Endothelial cell of hepatic sinusoid (primary cell): Measurements from ENCODE around the gene TASP1.

ENCODE experiments used
- in situ Hi-C: cut with HindIII; loops from 2 replicates; pipeline ENCODE4 v1.10.0; 2017; ENCODE audit warnings: low sequenced_read_pairs

The TASP1 gene

DNA sequence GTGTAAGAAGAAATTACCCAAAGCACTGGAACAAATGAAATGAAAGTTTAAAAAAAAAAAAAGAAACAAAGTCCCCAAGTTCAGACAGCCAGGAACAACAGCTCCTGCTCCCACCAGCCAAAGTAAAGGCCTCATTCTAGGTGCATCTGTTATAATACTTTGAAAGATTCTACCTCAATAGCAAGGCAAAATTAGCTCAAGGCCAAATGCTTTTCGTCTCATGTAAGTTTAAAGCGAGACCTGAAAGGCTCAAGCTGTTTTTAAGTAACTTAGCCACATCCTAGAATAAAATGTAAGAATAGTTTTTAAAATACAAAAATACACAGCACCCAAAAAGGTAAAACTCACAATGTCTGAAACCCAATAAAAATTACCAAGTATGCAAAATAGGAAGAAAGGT, 64.7 kb downstream of the TASP1 start:
- in situ Hi-C loops: no loop called here

DNA sequence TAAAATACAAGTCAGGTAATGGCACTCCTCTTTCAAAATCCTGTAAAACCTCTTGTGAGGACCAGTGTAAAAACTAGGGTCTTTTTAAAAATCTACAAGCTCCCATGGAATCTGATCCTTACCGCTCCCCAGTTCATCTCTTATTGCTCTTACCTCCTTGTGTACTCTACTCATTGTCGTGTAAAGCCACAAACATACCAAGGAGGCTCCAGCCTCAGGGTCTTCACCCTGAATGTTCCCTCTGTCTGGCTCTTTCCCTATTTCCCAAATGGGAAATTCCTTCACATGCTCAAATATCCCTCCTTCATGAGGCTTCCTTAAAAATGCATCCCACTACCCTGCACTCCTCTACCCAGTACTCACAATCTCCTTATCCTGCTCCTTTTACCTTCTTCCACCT, 67.1 kb downstream of the TASP1 start:
- in situ Hi-C loops: no loop called here

DNA sequence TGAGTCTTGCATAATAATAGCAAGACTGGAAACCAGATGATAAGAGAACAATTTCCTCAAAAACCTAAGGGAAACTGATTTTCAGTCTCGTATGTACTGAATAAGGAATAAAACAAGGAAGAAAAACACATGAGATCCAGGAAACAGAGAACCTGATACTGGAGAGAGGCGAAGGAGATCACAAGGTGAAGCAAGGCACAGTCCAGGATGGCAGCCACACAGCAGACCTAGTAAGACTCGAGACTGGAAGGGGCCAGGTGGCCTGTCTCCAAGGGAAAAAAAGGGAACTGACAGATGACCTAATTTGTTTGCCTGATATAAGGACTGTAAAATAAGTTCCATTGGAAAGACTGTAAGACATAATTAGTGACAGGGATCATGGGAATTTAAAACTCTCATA, 71.1 kb downstream of the TASP1 start:
- in situ Hi-C loops: no loop called here

DNA sequence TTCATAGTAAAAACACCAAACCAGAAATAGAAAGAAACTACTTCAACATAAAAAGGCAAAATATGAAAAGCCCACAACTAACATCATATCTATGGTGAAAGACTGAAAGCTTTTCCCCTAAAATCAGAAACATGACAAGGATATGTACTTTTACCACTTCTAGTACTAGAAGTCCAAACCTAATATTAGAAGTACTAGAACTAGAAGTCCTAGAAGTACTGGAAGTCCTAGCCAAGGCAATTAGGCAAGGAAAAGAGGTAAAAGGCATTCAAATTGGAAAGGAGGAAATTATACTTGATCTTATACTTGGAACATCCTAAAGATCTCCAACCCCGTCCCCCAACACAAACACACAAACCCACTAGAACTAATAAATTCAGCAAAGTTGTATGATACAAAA, 74.9 kb downstream of the TASP1 start:
- in situ Hi-C loops: no loop called here

DNA sequence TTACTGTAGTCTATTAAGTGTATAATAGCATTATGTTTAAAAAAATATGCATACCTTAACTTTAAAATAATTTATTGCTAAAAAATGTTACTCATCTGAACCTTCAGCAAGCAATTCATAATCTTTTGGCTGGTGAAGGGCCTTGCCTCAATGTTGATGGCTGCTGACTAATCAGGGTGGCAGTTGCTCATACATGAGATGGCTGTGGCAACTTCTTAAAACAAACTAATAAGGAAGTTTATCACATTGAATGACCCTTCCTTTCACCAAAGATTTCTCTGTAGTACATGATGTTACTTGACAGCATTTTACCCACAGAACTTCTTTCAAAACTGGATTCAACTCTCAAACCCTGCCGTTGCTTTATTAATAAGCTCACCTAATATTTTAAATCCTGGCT, 84.0 kb downstream of the TASP1 start:
- in situ Hi-C loops: no loop called here

DNA sequence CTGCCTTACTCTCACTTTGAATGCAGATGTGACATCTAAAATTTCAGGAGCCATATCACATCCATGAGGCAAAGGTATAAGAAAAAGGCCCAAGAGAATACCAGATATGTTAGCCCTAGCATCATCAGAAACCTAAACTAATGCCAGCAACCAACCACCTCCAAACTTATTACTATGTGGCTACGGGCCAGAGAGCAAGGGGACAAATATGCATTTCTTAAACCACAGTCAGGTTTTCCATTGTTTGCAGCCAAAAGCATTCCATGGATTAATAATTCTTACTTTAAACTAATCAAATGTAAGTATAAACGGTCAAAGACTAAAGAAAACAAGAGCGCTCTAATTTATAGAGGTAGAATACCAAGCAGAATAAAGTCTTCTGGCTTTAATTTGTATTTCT, 84.7 kb downstream of the TASP1 start:
- in situ Hi-C loops: no loop called here

DNA sequence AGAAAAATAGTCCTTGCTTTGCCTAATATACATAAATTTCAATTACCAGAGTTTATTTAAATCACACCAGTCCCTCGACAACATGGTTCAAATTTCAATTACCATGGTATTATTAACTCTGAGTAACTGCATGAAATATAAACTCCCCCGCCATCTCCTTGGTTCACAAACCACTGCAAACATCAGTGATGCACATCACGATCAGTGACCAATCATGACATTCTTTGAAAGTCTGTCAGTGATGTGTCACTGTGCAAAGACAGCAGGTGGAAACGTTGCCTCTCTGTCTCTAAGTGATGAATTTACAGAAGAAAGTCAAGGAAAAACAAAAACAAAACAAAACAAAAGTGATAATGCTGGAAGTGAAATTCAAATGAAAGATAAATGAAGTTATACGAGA, 86.7 kb downstream of the TASP1 start:
- in situ Hi-C loops: no loop called here

DNA sequence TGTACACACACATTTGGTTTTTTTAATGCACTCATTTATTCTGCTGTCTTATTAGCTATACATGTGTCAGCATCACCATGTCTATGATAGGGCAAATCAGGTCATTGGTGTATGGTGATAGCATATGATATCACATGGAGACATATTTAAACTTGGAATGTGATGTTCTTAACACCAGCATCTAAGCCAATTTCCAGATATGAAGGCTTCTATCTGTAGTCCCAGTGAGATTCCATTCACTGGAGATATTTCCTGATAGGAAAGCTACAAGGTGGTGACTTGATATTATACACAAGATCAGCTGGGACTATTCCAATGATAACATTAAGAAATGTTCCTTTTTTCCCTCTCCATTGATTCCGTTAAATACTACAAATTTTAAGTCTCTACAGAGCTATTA, 89.3 kb downstream of the TASP1 start:
- in situ Hi-C loops: loop anchor here (5.0 kb wide), 1 partner anchor 92 kb away; no protein-coding TSS in a partner anchor

DNA sequence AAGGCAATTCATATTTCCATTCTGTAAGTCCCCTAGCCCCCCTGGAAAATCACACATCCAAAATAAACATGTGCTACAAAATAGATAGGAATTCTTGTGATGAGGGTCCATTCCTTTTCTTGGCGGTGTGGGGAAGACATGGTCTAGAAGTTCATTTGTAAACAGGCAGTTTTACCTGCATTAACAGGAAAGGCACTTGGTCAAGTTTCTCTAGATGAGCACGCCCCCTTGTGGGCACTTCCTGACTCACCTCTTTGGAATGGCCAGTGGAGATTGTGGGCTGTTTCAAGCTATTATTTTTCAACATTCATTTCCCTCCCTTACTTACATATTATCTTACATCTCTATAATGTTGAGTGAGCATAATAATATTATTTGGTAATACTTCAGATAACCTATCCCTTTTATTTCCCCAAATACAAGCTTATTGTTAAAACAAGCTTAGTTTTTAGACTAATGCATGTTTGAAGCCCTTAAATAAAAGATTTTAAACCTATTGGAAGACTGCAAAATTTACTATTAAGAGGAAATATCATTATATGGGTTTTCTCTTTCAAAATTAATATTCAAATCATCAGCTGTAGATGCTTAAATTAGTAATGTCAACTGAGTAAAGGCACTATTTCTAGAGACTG, 92.1 kb downstream of the TASP1 start:
- in situ Hi-C loops: loop anchor here (5.0 kb wide), 1 partner anchor 89 kb away; no protein-coding TSS in a partner anchor

DNA sequence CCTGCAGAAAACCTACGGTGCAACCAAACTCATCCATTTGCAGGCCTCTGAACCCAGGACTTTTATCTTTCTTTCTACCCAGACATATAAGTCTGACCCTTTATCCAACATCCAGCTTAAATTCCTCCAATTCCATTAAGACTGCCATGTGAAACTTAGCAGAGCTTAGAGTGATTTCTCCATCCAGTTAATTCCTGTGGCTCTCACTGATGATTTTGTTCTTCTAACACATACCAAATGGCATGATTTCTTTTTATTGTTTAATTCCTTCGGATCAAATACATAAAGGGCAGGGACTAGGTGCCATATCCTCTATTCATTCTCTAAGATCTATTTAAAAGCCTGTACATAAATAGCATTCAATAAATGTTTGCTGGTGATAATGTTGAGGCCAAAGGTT, 92.9 kb downstream of the TASP1 start:
- in situ Hi-C loops: loop anchor here (5.0 kb wide), 1 partner anchor 88 kb away; no protein-coding TSS in a partner anchor

DNA sequence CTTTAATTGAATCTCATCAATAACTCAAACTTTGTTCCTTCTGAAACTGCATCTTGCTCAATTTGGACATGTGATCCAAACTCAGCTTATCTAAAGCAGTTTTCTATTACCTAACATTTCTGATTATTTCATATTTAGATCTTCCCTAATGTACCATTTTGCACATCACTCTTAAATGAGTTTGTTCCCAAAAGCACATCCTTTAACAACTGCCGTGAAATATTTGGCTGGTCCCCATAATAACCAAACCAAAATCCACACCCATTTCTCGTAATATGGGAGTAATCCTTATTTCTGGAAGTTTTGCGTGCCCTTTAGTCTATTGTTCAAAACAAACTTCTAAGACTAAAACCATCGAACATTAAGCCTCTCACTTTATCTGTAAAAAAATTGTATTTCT, 94.9 kb downstream of the TASP1 start:
- in situ Hi-C loops: no loop called here

DNA sequence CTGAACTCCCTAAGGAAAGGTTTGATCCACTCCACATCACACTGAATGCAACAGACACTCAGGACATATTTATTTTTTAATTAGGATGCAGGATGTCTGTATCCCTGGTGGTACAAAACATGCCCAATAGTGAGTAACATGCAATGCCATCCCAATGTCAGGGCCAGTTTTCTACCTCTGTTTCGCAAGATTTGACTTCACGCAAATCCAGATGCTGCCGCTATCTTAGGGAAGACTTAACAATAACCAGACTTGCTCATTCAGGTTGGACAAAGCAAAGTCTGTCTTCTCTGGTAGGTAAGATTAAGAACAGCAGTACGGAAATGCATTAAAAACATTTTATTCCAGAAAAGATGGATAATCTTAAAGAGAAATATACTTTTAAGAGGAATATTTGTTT, 103.1 kb downstream of the TASP1 start:
- in situ Hi-C loops: no loop called here

DNA sequence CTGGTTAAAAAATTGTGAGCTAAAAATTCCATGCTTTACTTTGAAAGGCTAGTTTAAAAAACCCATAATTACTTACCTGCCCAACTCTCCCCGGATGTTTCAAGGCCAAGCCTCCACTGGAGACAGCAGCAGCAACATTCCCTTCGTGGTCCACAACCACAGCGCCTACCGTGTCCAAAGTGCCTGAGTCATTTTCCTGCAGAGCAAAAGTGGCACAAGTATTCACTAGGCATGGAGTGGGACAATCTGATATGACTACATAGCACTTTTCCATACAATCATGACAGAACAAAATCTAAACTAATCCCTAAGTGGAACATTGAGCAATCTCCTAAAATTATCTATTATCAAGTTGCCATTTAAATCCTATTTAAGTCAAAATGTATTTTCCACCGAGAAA, 104.8 kb downstream of the TASP1 start:
- in situ Hi-C loops: no loop called here

DNA sequence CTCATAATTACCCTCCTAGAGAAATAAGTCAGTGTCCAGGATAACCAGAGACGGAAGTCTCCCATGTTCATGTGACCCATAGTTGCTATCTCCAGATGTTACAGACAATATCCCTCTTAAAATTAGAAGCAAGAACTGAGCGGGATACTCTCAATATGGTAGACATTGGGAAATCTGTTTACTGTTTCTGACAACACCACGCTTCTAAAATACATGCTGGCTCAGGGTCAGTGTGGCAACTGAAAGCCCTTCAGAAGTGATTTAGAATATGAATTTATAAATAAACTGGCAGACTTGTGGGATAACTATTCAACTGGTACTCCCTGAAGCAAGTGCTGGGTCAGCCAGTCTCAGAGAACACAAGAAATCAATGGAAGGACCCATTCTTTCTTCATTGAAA, 108.6 kb downstream of the TASP1 start:
- in situ Hi-C loops: no loop called here

DNA sequence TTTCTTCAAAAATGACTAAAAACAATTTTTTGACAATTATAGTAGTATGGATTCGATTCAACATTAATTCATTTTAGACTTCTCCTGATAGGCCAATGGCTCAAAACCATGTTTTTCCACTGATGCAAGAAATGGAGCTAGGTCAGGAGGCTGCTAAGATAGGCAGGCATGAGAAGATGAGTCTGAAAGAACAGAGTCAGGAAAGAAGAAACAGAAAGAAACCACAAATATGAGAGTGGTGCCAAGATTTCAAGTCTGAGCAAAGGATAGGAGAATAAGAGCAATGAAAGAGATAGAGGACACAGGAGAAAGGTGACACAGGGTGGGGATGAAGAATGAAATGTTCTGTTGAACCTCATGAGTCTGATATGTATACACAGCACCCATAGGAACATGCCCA, 112.2 kb downstream of the TASP1 start:
- in situ Hi-C loops: no loop called here

DNA sequence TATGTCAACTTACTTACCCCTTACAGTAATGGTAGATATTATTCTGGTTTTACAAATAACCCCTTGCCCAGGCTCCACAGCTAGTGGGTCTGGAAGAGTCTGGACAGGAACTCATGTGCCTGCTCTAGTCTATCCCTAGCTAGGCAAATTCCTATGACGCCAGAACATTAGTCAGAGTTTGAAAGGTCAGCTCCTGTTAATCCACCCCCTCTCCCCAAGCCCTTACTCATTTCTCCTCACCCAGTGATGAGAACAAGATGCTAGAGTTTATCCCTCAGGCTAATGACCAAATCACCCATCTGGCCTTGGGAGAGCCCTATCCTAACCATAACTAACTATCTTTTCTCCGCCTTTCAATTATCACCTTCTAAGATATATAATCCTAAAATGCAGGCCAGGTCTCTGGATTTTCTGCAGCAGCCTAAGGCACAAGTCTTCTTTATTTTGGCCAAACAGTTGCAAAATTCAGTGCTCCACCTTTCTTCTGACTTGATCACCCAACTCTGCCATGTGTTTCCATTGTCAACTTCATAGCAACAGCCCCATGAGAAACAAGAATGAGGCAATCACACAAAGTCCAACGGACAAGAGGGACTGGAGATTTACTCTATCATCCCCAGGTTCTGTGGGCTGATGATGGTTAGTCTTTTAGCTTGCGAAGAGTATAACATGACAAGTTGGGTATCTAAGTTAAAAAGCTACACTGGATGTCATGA, 113.3 kb downstream of the TASP1 start:
- in situ Hi-C loops: no loop called here

DNA sequence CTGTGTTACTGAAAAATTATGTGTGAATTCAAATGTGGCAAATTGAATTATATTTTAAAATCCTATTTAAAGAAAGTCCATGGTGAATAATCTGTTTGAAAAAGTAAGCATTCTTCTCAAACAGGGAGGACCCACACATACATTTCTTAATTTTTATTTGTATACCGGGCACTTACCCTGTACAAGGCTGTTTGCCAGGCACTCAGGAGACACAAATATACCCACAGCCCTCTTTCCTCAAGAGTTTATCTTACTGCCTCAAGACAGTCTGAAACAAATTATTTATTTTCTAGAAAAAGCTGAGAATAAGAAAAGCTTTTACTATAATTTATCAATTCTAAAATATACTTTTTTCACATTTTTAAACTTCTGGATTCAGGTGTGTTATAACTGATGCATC, 114.4 kb downstream of the TASP1 start:
- in situ Hi-C loops: no loop called here

DNA sequence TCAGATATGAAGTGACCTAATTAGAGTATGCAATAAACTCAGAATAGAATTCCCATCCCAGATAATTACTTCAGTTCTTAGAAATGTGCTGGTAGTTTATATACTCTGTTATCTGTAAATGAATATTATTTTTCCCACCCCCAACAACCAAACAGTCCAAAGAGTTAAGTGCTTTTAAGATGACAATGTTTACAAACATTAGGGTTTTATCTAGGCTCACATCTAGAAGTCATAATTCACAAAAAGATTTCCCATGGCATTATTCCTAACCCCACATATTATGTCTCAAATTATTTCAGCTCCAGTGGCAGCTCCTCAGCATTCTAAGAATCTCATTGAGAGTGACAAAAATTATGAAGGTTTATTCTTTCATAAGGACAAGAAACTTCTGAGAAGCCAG, 120.9 kb downstream of the TASP1 start:
- in situ Hi-C loops: no loop called here

DNA sequence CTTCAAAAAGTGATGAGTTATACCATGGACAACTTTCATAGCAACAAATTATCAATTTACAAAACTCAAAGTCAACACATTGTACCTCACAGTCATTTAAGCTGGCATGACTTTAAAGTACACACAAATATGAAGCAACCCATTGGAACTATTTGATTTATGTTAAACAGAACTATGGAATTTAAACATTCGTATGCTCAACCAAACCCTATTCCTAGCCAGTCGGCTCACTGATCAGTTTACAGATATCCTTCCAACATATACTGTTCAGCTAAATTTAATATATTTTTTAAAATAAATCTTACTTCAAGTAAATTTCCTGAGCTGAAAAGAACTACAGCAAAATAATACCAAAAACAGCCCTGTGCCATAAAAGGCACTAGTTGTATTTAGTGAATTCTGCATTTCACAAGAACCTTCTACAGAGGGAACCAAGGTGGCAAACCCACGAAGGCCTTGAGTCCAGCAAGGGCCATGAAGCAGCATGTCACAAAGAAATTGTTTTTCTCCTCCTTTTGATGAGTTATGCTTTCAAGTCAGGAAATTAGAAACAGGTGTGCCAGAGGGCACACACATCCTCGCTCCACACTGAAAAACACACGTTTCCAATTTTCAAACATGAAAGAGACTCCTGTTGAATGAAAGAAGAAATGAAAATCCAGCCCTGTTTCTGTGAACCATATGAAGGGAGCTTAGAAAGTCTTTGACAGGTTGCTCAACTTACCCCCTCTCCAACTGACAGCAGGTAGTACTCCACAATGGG, 122.8 kb downstream of the TASP1 start:
- in situ Hi-C loops: no loop called here

DNA sequence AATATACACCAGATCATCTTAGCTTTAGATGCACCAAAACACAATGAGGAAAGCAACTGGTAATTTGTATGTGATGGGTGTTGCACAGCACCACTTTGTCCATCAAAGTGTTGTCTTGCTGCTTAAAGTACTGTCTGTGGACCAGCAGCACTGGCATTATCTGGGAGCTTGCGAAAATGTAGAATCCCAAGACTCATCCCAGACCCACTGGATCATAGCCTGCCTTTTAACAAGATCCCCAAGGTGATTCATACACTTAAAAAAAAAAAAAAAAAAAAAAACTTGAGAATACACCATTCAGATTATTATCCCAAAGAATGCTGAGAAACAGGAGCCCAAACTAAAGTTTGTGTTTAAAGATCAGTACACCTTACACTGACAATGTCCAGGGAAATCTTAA, 123.4 kb downstream of the TASP1 start:
- in situ Hi-C loops: no loop called here

DNA sequence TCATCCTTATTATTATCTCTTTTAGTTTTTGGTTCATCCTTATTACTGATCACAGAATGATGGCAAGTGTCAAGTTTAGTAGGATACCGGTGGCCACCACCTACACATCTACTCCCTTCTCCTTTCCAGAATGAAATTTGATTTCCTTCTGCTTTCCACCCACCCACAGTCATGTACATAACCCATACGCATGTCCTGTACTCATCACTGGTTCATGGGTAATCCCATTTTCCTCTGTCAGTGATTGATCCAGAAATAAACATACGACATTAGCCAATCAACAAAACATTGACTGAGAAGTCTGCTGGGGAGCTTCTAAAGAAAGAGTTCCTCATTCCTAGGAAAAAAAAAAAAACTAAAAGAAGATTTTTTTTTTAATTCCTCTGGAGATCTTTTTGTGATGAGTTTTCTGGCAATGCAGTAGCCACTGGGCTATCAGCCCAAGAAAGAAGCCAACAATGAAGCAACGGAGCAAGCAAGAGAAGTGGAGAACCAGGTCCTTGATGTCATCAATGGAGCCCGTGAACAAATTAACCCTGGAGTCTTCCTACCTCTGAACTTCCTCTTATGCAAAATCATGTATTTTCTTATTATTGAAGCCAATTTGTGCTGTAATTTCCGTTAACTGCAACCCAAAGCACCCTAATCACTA, 127.8 kb downstream of the TASP1 start:
- in situ Hi-C loops: no loop called here
